OCI-LY3 (cell line): ENCODE results near the gene DTNBP1.

Experiments
- CTCF ChIP-seq: fragments of 200-600, 300-600 bp; sonication (generic); IDR thresholded peaks from 2 replicates; pipeline ENCODE4 v1.5.1; 2014; ENCODE audit warnings: antibody characterized with exemption, low read length, low read depth
- EZH2phosphoT487 ChIP-seq: fragments of 200-600 bp; shearing (Covaris generic); IDR thresholded peaks from 2 replicates; pipeline ENCODE4 v1.6.1; 2018; ENCODE audit warnings: antibody characterized with exemption, mixed run types, low read depth

GRCh38 chr6:15530411-15530810, 132.4 kb downstream of the DTNBP1 start:
- TF ChIP-seq CTCF (no peak), EZH2phosphoT487 (no peak)
